ENCODE measurements around the gene FGFR3. TPM values are rescaled to one million over a fixed set of nuclear protein-coding genes. Genes with fewer than 3 reads are reported as not detected.

FGFR3 gene
- total RNA-seq, 6 donors from 2014 or later: 18.5 to 92.2 (median 24.4) TPM

DNA sequence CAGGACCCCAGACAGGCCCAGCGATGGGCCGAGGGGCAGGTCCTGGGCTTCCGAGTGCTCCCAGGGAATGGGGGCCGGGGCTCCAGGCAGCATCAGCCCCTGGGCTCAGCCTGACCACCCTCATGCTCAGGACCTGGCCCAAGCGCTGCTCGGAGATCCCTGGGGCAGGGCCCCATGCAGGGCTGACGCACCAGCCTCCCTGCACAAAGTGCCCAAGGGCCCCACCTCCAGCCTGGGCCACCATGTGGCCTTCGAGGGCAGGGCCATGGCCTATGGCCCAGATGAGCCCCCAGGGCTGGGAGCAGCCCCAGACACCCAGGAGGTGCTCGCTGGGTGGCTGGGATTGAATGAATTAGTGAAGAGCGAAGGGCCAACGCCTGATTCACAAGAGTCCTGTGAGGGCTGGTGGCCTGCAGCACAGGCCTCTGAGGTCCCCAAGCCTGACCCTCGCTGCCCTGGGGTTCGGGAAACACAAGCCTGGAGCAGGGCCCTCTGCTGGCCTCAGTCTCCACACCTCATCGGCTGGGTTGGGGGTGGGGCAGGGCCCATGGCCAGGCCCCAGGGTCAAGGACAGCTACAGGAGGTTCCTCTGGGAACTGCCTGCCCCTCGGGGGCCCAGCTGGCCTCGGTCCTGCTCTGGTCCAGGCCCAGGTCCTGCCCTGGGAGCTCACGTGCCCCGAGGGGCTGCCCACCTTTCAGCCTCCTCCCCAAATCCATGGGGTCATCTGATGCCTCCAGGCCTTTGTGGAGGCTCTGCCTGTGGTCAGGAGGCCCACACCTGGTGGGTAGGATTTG lies 13.3 kb upstream of the FGFR3 start:
- Histone ChIP-seq H3K27ac (no peak overlapping the region), H3K4me3 (no peak overlapping the region), H3K9me3 (no peaks in the 10 kb centered on the region), H3K36me3 (no peaks in the 10 kb centered on the region), H3K27me3 (no peaks in the 10 kb centered on the region), H3K4me1 (peaks cover 0 to 11% (median 5%) of the 10 kb centered on the region in 4 donors)
- no peak for TF ChIP-seq POLR2AphosphoS5 (IDR thresholded peaks at IDR 0.05)
- TF ChIP-seq EP300 (IDR thresholded peaks at IDR 0.05): no peak
- TF ChIP-seq POLR2A (IDR thresholded peaks at IDR 0.05): no peak
- TF ChIP-seq, protein P1, sequence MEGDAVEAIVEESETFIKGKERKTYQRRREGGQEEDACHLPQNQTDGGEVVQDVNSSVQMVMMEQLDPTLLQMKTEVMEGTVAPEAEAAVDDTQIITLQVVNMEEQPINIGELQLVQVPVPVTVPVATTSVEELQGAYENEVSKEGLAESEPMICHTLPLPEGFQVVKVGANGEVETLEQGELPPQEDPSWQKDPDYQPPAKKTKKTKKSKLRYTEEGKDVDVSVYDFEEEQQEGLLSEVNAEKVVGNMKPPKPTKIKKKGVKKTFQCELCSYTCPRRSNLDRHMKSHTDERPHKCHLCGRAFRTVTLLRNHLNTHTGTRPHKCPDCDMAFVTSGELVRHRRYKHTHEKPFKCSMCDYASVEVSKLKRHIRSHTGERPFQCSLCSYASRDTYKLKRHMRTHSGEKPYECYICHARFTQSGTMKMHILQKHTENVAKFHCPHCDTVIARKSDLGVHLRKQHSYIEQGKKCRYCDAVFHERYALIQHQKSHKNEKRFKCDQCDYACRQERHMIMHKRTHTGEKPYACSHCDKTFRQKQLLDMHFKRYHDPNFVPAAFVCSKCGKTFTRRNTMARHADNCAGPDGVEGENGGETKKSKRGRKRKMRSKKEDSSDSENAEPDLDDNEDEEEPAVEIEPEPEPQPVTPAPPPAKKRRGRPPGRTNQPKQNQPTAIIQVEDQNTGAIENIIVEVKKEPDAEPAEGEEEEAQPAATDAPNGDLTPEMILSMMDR (IDR thresholded peaks at IDR 0.05): no peak
- 86 to 100% methylated on average over 3 to 8 of the region's 18 CpGs for WGBS, 2 donors
- ATAC-seq (ENCODE audit: low FRiP score in 2 of 2) (no peak), DNase-seq (no peak)

DNA sequence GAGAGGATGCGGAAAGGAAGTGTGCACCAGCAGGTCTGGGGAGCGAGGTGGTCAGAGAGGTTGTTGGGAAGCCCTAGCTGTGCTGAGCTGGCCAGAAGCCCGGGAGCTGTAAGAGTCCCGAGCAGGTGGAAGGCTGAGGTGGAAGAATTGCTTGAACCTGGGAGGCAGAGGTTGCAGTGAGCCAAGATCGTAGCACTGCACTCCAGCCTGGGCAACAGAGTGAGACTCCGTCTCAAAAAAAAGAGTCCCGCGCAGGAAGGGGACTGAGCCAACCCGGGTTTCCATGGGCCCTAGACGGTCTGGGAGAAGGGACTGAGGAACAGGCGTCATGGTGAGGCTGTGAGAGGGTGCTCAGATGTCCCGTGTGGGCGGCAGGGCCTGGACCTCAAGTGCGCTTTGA lies 12.7 kb upstream of the FGFR3 start:
- Histone ChIP-seq H3K27me3 (no peaks in the 10 kb centered on the region), H3K4me3 (no peak overlapping the region), H3K4me1 (peaks cover 0 to 18% (median 7%) of the 10 kb centered on the region in 4 donors), H3K9me3 (no peaks in the 10 kb centered on the region), H3K27ac (no peak overlapping the region), H3K36me3 (no peaks in the 10 kb centered on the region)
- TF ChIP-seq, protein P1 (IDR thresholded peaks at IDR 0.05): no peak
- TF ChIP-seq POLR2AphosphoS5 (IDR thresholded peaks at IDR 0.05) (no peak), EP300 (IDR thresholded peaks at IDR 0.05) (no peak), POLR2A (IDR thresholded peaks at IDR 0.05) (no peak)
- ATAC-seq (ENCODE audit: low FRiP score in 2 of 2) (no peak), DNase-seq (no peak)
- 78 to 83% methylated on average over 14 of the region's 14 CpGs for WGBS, 2 donors

DNA sequence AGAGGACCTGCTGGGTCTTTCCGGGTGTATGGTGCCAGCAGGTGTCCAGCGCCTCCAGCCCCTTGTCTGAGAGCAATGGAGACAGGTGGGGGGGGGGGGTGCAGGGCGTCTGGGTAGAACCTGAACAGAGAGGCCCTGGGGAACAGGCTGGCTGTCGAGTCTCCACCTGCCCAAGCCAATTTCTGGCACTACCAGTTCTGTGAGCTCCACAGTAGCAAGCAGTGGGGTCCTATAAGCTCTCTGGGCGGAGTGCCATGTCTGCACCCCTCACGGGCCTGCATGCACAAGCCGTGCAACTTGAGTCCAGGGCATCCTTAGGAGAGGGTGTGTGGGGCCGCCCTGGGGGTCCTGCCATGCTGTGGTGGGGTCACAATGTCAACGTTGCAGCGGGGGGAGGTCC lies 10.1 kb upstream of the FGFR3 start:
- 66 to 80% methylated on average over 1 to 7 of the region's 10 CpGs for WGBS, 2 donors
- peaks cover 3 to 20% (median 10%) of the 10 kb centered on the region in 4 donors for H3K4me1 ChIP-seq
- no peaks in the 10 kb centered on the region for H3K36me3 ChIP-seq
- TF ChIP-seq POLR2AphosphoS5 (IDR thresholded peaks at IDR 0.05) (no peak), POLR2A (IDR thresholded peaks at IDR 0.05) (no peak), EP300 (IDR thresholded peaks at IDR 0.05) (no peak)
- TF ChIP-seq, protein P1 (IDR thresholded peaks at IDR 0.05): no peak
- ATAC-seq (ENCODE audit: low FRiP score in 2 of 2) (no peak), DNase-seq (no peak)
- no peaks in the 10 kb centered on the region for H3K9me3 ChIP-seq
- no peaks in the 10 kb centered on the region for H3K27me3 ChIP-seq
- H3K27ac ChIP-seq: no peak overlapping the region
- no peak overlapping the region for H3K4me3 ChIP-seq

DNA sequence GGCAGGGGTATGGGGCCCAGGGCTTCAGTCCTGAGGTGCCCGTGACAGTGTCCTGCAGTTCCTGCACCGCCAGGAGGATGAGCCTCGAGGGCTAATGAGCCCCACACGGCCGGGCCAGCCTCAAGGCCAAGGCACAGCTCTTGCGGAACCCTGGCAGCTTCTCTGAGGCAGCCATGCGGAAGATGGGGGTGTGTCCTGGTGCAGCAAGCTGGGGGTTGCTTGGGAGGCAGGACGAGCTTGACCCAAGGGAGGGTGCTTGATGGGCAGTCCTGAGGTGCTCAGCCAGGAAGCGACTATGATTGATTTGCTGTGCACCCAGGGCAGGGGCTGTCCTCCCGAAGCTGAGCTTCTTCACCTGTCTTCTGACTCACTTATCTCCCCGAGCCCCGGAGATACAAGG lies 9.1 kb upstream of the FGFR3 start:
- 82 to 88% methylated on average over 8 to 10 of the region's 12 CpGs for WGBS, 2 donors
- no peaks in the 10 kb centered on the region for H3K27me3 ChIP-seq
- no peak overlapping the region for H3K27ac ChIP-seq
- no peaks in the 10 kb centered on the region for H3K36me3 ChIP-seq
- H3K9me3 ChIP-seq: no peaks in the 10 kb centered on the region
- ATAC-seq (ENCODE audit: low FRiP score in 2 of 2) (no peak), DNase-seq (no peak)
- H3K4me1 ChIP-seq: peaks cover 0 to 20% (median 6%) of the 10 kb centered on the region in 4 donors
- no peak overlapping the region for H3K4me3 ChIP-seq
- TF ChIP-seq EP300 (IDR thresholded peaks at IDR 0.05): no peak
- TF ChIP-seq, protein P1 (IDR thresholded peaks at IDR 0.05): no peak
- TF ChIP-seq POLR2AphosphoS5 (IDR thresholded peaks at IDR 0.05): no peak
- TF ChIP-seq POLR2A (IDR thresholded peaks at IDR 0.05): no peak

DNA sequence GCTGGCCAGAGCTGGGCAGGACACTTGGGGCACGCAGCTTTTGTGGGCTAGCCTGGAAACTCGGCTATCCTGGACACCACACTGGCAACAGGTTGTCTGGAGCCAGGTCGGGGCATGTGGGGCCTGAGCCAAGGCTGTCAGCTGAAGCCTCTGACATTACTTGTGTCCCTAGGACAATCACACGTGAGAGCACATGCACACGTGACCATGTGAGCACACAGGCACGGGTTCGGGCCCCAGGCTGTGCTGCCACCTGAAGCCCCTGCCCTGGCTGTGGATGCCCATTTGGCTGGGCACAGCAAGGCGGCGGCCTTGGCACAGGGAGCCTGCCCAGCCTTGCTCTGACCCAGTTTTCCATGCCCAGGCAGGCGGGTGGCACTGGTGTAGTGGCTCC lies 8.7 kb upstream of the FGFR3 start:
- Histone ChIP-seq H3K36me3 (no peaks in the 10 kb centered on the region), H3K27me3 (no peaks in the 10 kb centered on the region), H3K4me1 (peaks cover 0 to 20% (median 6%) of the 10 kb centered on the region in 4 donors), H3K27ac (no peak overlapping the region), H3K9me3 (no peaks in the 10 kb centered on the region), H3K4me3 (no peak overlapping the region)
- WGBS, 2 donors: 80% methylated on average over 8 of the region's 10 CpGs; no CpG with 5 or more reads in 1 of the 2 donors
- DNase-seq (no peak), ATAC-seq (ENCODE audit: low FRiP score in 2 of 2) (no peak)
- TF ChIP-seq, protein P1 (IDR thresholded peaks at IDR 0.05): no peak
- no peak for TF ChIP-seq POLR2A (IDR thresholded peaks at IDR 0.05)
- TF ChIP-seq EP300 (IDR thresholded peaks at IDR 0.05): no peak
- no peak for TF ChIP-seq POLR2AphosphoS5 (IDR thresholded peaks at IDR 0.05)

Measured in upper lobe of left lung (tissue), 6 donors.